HEK293 (cell line): ENCODE data around the gene PLEKHB2.

Source experiments
- CTCF ChIA-PET: fragments of 350-600 bp; formaldehyde crosslinking; extraction: SDS; loops from one replicate; lab custom pipeline; 2021; ENCODE audit warnings: antibody characterized with exemption; lab: Yijun Ruan, JAX
- POLR2A ChIA-PET: fragments of 300-600 bp; formaldehyde crosslinking; extraction: SDS; loops from one replicate; lab custom pipeline; 2020; ENCODE audit warnings: antibody characterized with exemption, inconsistent platforms; lab: Yijun Ruan, JAX
- H3K27ac ChIP-seq: fragments of 200-500 bp; sonication (Bioruptor generic); 2 replicates; pipeline ENCODE4 v1.5.1; 2014; ENCODE audit warnings: low read depth, low read length, control low read depth, inconsistent platforms; ENCODE audit errors: extremely low read depth
- H3K36me3 ChIP-seq, 2 experiments: fragments of 200-500 bp in 1 of 2; sonication (Bioruptor generic) in 1 of 2; 1 replicate in 1 of 2; 2 replicates in 1 of 2; pipeline ENCODE4 v1.5.1; 2014 to 2017; ENCODE audit warnings: inconsistent platforms in 2 of 2, low read length in 2 of 2; ENCODE audit not compliant: control insufficient read depth in 2 of 2, insufficient read depth in 1 of 2
- H3K4me1 ChIP-seq: fragments of 200-500 bp; sonication (Bioruptor generic); 2 replicates; pipeline ENCODE4 v1.5.1; 2014; ENCODE audit warnings: mild to moderate bottlenecking, low read length, inconsistent platforms; ENCODE audit not compliant: control insufficient read depth, insufficient read depth
- H3K4me3 ChIP-seq: 2 replicates; pipeline ENCODE4 v1.5.1; 2011; ENCODE audit warnings: low read depth, mild to moderate bottlenecking, control low read depth, low read length, moderate library complexity
- H3K9me3 ChIP-seq: fragments of 200-500 bp; sonication (Bioruptor generic); 2 replicates; pipeline ENCODE4 v1.5.1; 2014; ENCODE audit warnings: low read depth, low read length, inconsistent platforms; ENCODE audit not compliant: control insufficient read depth, insufficient read depth
- FEZF1 ChIP-seq: fragments of 450-650 bp; formaldehyde crosslinking; IDR thresholded peaks from 2 replicates; pipeline ENCODE4 v1.5.1; 2016; ENCODE audit warnings: missing biosample characterization, missing genetic modification characterization
- KLF1 ChIP-seq: fragments of 450-650 bp; formaldehyde crosslinking; IDR thresholded peaks from 2 replicates; pipeline ENCODE4 v1.5.1; 2016; ENCODE audit warnings: missing biosample characterization, missing genetic modification characterization
- PRDM1 ChIP-seq: fragments of 450-650 bp; formaldehyde crosslinking; IDR thresholded peaks from 2 replicates; pipeline ENCODE4; 2016; ENCODE audit warnings: missing biosample characterization, missing genetic modification characterization
- PRDM10 ChIP-seq: fragments of 450-650 bp; formaldehyde crosslinking; IDR thresholded peaks from 2 replicates; pipeline ENCODE4 v1.5.1; 2016; ENCODE audit warnings: missing biosample characterization, missing genetic modification characterization
- RBAK ChIP-seq: fragments of 450-650 bp; formaldehyde crosslinking; IDR thresholded peaks from 2 replicates; pipeline ENCODE4 v1.5.1; 2016; ENCODE audit warnings: missing biosample characterization, missing genetic modification characterization
- REST ChIP-seq: fragments of 450-650 bp; formaldehyde crosslinking; IDR thresholded peaks from 2 replicates; pipeline ENCODE4 v1.5.1; 2016; ENCODE audit warnings: missing biosample characterization, missing genetic modification characterization
- SALL2 ChIP-seq: fragments of 450-650 bp; formaldehyde crosslinking; IDR thresholded peaks from 2 replicates; pipeline ENCODE4 v1.5.0; 2017; ENCODE audit warnings: missing biosample characterization, mild to moderate bottlenecking, missing genetic modification characterization, borderline replicate concordance
- SCRT2 ChIP-seq: fragments of 450-650 bp; formaldehyde crosslinking; IDR thresholded peaks from 2 replicates; pipeline ENCODE4 v1.5.1; 2016; ENCODE audit warnings: missing biosample characterization, missing genetic modification characterization
- ZBTB17 ChIP-seq: fragments of 450-650 bp; formaldehyde crosslinking; IDR thresholded peaks from 2 replicates; pipeline ENCODE4 v1.5.1; 2016; ENCODE audit warnings: missing biosample characterization, missing genetic modification characterization
- ZBTB7A ChIP-seq: fragments of 450-650 bp; formaldehyde crosslinking; IDR thresholded peaks from 2 replicates; pipeline ENCODE4 v1.5.1; 2016; ENCODE audit warnings: low read depth, missing biosample characterization, missing genetic modification characterization
- ZNF140 ChIP-seq: fragments of 450-650 bp; formaldehyde crosslinking; IDR thresholded peaks from 2 replicates; pipeline ENCODE4 v1.5.1; 2016; ENCODE audit warnings: missing biosample characterization, missing genetic modification characterization
- ZNF175 ChIP-seq: fragments of 450-650 bp; formaldehyde crosslinking; IDR thresholded peaks from 2 replicates; pipeline ENCODE4 v1.5.1; 2016; ENCODE audit warnings: missing biosample characterization, missing genetic modification characterization
- ZNF221 ChIP-seq: fragments of 450-650 bp; formaldehyde crosslinking; IDR thresholded peaks from 2 replicates; pipeline ENCODE4 v1.5.1; 2017; ENCODE audit warnings: missing biosample characterization, missing genetic modification characterization, borderline replicate concordance
- ZNF239 ChIP-seq: fragments of 450-650 bp; formaldehyde crosslinking; IDR thresholded peaks from 2 replicates; pipeline ENCODE4 v1.5.1; 2016; ENCODE audit warnings: missing biosample characterization, missing genetic modification characterization
- ZNF24 ChIP-seq: fragments of 450-650 bp; formaldehyde crosslinking; IDR thresholded peaks from 2 replicates; pipeline ENCODE4 v1.5.1; 2016; ENCODE audit warnings: missing biosample characterization, missing genetic modification characterization
- ZNF292 ChIP-seq: fragments of 450-650 bp; formaldehyde crosslinking; IDR thresholded peaks from 2 replicates; pipeline ENCODE4 v1.5.1; 2016; ENCODE audit warnings: low read depth, missing biosample characterization, missing genetic modification characterization, borderline replicate concordance
- ZNF354C ChIP-seq: fragments of 450-650 bp; formaldehyde crosslinking; IDR thresholded peaks from 2 replicates; pipeline ENCODE4 v1.5.1; 2016; ENCODE audit warnings: missing biosample characterization, missing genetic modification characterization, low read depth, borderline replicate concordance
- ZNF416 ChIP-seq: fragments of 450-650 bp; formaldehyde crosslinking; IDR thresholded peaks from 2 replicates; pipeline ENCODE4 v1.5.1; 2016; ENCODE audit warnings: missing biosample characterization, missing genetic modification characterization
- ZNF473 ChIP-seq: fragments of 450-650 bp; formaldehyde crosslinking; IDR thresholded peaks from 2 replicates; pipeline ENCODE4 v1.5.1; 2017; ENCODE audit warnings: missing biosample characterization, missing genetic modification characterization
- ZNF600 ChIP-seq: fragments of 450-650 bp; formaldehyde crosslinking; IDR thresholded peaks from 2 replicates; pipeline ENCODE4 v1.5.1; 2016; ENCODE audit warnings: missing biosample characterization, missing genetic modification characterization
- ZNF707 ChIP-seq: fragments of 450-650 bp; formaldehyde crosslinking; IDR thresholded peaks from 2 replicates; pipeline ENCODE4 v1.5.1; 2016; ENCODE audit warnings: missing biosample characterization, missing genetic modification characterization

The PLEKHB2 gene

DNA sequence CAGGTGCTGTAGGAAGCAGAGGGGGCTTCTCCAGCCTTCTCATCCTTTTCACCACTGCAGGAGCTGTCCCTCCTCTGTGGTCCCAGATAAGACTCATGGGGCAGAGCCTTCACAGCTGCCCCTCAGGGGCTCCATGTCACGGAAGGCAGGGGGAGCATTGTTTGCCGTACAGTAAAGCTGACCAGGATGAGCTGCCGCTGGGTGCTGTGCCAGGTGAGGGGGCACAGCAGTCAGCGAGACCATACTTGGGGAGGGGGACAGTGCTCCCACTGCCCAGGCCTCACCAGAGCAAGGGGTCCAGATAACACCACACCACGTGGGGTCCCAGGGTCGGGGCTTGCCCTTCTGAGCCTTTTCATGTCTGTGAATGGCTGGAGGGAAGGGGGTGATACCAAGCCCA lies 46.3 kb downstream of the PLEKHB2 start:
- ChIA-PET CTCF (interaction anchor here (0.6 to 1.4 kb wide), 2 partner anchors 521 to 651 kb away, joined by 3 to 9 read pairs; no protein-coding TSS in a partner anchor), POLR2A (no interaction called here)
- H3K27ac ChIP-seq: no peak overlapping the region
- no peak overlapping the region for H3K4me3 ChIP-seq
- no peaks in the 10 kb centered on the region for H3K9me3 ChIP-seq
- H3K36me3 ChIP-seq: peaks cover 0 to 45% of the 10 kb centered on the region in 2 experiments; a peak in 2 of 3 replicates
- TF ChIP-seq ZNF175 (tag by site-specific recombination): no peak
- no peak for TF ChIP-seq PRDM10 (tag by site-specific recombination)
- no peak for TF ChIP-seq ZNF354C
- TF ChIP-seq ZBTB17 (tag by site-specific recombination): no peak
- TF ChIP-seq ZNF239 (tag by site-specific recombination): no peak
- no peak for TF ChIP-seq SALL2 (tag by site-specific recombination)
- no peak for TF ChIP-seq RBAK (tag by site-specific recombination)
- TF ChIP-seq REST (tag by site-specific recombination): no peak
- no peak for TF ChIP-seq FEZF1 (tag by site-specific recombination)
- TF ChIP-seq SCRT2 (tag by site-specific recombination): no peak
- no peak for TF ChIP-seq ZNF140 (tag by site-specific recombination)
- no peak for TF ChIP-seq ZNF292 (tag by site-specific recombination)
- no peak for TF ChIP-seq KLF1 (tag by site-specific recombination)
- no peak for TF ChIP-seq ZNF473 (tag by site-specific recombination)
- no peak for TF ChIP-seq ZNF24
- no peak for TF ChIP-seq ZNF416 (tag by site-specific recombination)
- TF ChIP-seq ZBTB7A (tag by site-specific recombination): no peak
- no peak for TF ChIP-seq ZNF707 (tag by site-specific recombination)
- TF ChIP-seq ZNF600 (tag by site-specific recombination): no peak
- TF ChIP-seq ZNF221: no peak
- no peaks in the 10 kb centered on the region for H3K4me1 ChIP-seq

DNA sequence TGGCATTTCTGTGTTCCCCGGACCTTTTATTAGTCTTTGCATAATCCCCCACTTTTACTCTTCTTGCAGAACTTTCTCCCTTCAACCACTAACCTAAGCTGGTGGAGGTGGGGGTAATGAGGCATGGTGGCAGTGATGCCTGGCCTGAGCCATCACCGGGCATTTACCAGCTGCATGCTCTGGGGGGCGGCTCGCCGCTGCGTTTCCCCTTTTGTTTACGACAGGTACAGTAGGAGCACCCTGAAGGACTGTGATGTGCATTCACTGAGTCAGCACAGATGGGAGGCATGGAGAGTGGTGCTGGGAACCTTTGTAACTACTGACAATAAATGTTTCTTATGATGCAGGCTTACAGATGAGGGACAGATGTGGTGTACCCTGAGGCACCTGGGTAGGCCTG lies 46.9 kb downstream of the PLEKHB2 start:
- no peaks in the 10 kb centered on the region for H3K4me1 ChIP-seq
- H3K27ac ChIP-seq: no peak overlapping the region
- POLR2A ChIA-PET: interaction anchor here (0.7 to 1.1 kb wide), 2 partner anchors 9 to 38 kb away, joined by 3 to 5 read pairs; no protein-coding TSS in a partner anchor
- CTCF ChIA-PET: interaction anchor here (0.6 to 1.4 kb wide), 3 partner anchors 184 to 650 kb away, joined by 3 to 9 read pairs (median 3); no protein-coding TSS in a partner anchor
- H3K9me3 ChIP-seq: no peaks in the 10 kb centered on the region
- H3K4me3 ChIP-seq: no peak overlapping the region
- peaks cover 0 to 38% of the 10 kb centered on the region in 2 experiments; a peak in 2 of 3 replicates for H3K36me3 ChIP-seq
- peak; percentile 43; the same call in 1 of the 2 replicates for TF ChIP-seq PRDM1 (tag by site-specific recombination)
- no peak for TF ChIP-seq ZNF239 (tag by site-specific recombination)
